ENCODE data around the gene SFI1. TPM values are rescaled to one million over a fixed set of nuclear protein-coding genes. Genes with fewer than 3 reads are reported as not detected.

SFI1 gene
- total and polyA plus RNA-seq, 2 of the 8 experiments (the other 6 are each of a cell fraction or from before 2014, with no cell fraction given): 10.4 to 30.1 TPM

DNA sequence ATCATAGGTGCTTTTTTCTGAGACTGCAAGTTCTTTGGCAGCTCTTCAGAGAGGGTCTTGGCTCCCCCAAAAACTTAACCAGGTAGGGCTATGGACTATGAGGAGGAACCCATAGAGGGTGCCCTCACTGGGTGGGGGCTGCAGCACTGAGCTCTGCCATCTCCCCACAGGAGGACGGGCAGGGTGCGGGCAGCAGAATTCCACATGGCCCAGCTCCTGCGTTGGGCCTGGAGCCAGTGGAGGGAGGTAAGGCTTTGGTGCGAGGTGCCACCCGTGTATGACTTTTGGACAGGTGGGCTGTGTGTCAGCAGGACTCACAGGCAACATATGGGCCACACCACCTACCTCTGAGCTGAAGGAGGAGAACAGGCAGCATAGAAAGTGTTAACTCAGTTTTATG, 107.2 kb downstream of the SFI1 start:
- no peak overlapping the region for H4K5ac ChIP-seq (ENCODE audit: insufficient read length, low read depth, low read length)

More for the DNA sequence above, 107.2 kb downstream of the SFI1 start:
- Histone ChIP-seq H3K4ac (replicated peaks; ENCODE audit: insufficient read length, low read depth, low read length) (no peak overlapping the region), H4K20me1 (replicated peaks in 1 of 2; ENCODE audit: control insufficient read depth in 1 of 2, insufficient read depth in 2 of 2, low read length in 2 of 2) (peaks cover 2% of the 10 kb centered on the region in 2 experiments), H4K8ac (ENCODE audit: extremely low read depth, insufficient read depth, low read length) (no peak overlapping the region), H2BK15ac (ENCODE audit: low read length) (no peak overlapping the region), H2AFZ (ENCODE audit: low read length) (no peak overlapping the region), H3K23me2 (ENCODE audit: low read depth, low read length) (no peaks in the 10 kb centered on the region), H3K9me3 (ENCODE audit: insufficient read depth in 2 of 2, low read depth in 1 of 2, low read length in 1 of 2) (no peaks in the 10 kb centered on the region), H3K27me3 (replicated peaks in 1 of 4; ENCODE audit: control insufficient read depth in 3 of 4, extremely low read depth in 1 of 4, insufficient read depth in 3 of 4, low read length in 3 of 4) (no peaks in the 10 kb centered on the region), H3K23ac (ENCODE audit: insufficient read length) (no peak overlapping the region), H4K91ac (replicated peaks; ENCODE audit: insufficient read length, low read length) (no peak overlapping the region), H2BK20ac (ENCODE audit: low read length) (no peak overlapping the region), H3K27ac (ENCODE audit: low read depth, low read length) (no peak overlapping the region), H3K18ac (ENCODE audit: extremely low read depth, low read length) (no peak overlapping the region), H3K36me3 (ENCODE audit: control insufficient read depth in 2 of 4, insufficient read depth in 4 of 4, low read length in 3 of 4) (peaks cover 0 to 3% (median 0%) of the 10 kb centered on the region in 4 experiments; a peak in 1 of 8 replicates), H2BK120ac (replicated peaks; ENCODE audit: low read depth, low read length) (no peak overlapping the region), H3K9ac (replicated peaks in 1 of 4; ENCODE audit: extremely low read depth in 1 of 4, low read depth in 3 of 4, low read length in 3 of 4) (no peak overlapping the region), H3K79me1 (ENCODE audit: low read depth, low read length) (no peaks in the 10 kb centered on the region), H3K4me1 (replicated peaks in 1 of 4; ENCODE audit: control insufficient read depth in 3 of 4, insufficient read depth in 4 of 4, low read length in 3 of 4) (no peaks in the 10 kb centered on the region), H3K14ac (ENCODE audit: insufficient read length) (no peak overlapping the region), H2BK5ac (ENCODE audit: low read depth, low read length) (no peak overlapping the region), H2AK5ac (ENCODE audit: low read depth, low read length) (no peak overlapping the region), H3K79me2 (ENCODE audit: control insufficient read depth in 1 of 2, insufficient read depth in 2 of 2, low read length in 2 of 2) (no peaks in the 10 kb centered on the region), H3K56ac (replicated peaks; ENCODE audit: insufficient read length, low read depth, low read length) (no peak overlapping the region), H3K4me2 (ENCODE audit: insufficient read depth in 1 of 2, low read depth in 2 of 2, low read length in 2 of 2) (no peak overlapping the region), H3K4me3 (ENCODE audit: extremely low read depth in 1 of 4, insufficient read depth in 2 of 4, low read depth in 3 of 4, low read length in 4 of 4) (no peak overlapping the region), H2BK12ac (ENCODE audit: low read depth, low read length) (no peak overlapping the region)
- DNase-seq (ENCODE audit: low read depth in 1 of 2, low spot score in 2 of 2) (no peak), FAIRE-seq (no peak)
- ChIA-PET POLR2A (ENCODE audit: partially characterized antibody) (interaction anchor here (1.3 to 5.0 kb wide), 2 partner anchors 9 to 11 kb away, joined by 3 to 30 read pairs; no protein-coding TSS in a partner anchor), CTCF (ENCODE audit: partially characterized antibody) (interaction anchor here (0.8 to 2.3 kb wide), 5 partner anchors 10 to 31 kb away, joined by 3 to 13 read pairs (median 6); no protein-coding TSS in a partner anchor)
- TF ChIP-seq ATF3 (IDR thresholded peaks at IDR 0.05; ENCODE audit: insufficient read depth, low read depth, low read length): no peak
- no peak for TF ChIP-seq EGR1 (IDR thresholded peaks at IDR 0.05; ENCODE audit: borderline replicate concordance, low read depth, low read length)
- TF ChIP-seq HDAC2 (IDR thresholded peaks at IDR 0.05; ENCODE audit: borderline replicate concordance in 1 of 2, low read depth in 2 of 2, low read length in 2 of 2): no peak
- TF ChIP-seq JUND (IDR thresholded peaks at IDR 0.05; ENCODE audit: low read length): no peak
- TF ChIP-seq SIX5 (IDR thresholded peaks at IDR 0.05; ENCODE audit: low read depth, low read length): no peak
- WGBS, 2 experiments (ENCODE audit: extremely low coverage in 1 of 2, insufficient coverage in 1 of 2, insufficient read length in 1 of 2, insufficient replicate concordance in 2 of 2, low coverage in 1 of 2, low lambda C conversion rate in 2 of 2, missing lambda C conversion rate in 1 of 2): 97% methylated on average over 5 of the region's 5 CpGs; no CpG with 5 or more reads in 1 of the 2 experiments
